Measurements from ENCODE around the gene VPS11. TPM values are rescaled to one million over a fixed set of nuclear protein-coding genes. Genes with fewer than 3 reads are reported as not detected.

The VPS11 gene
- total RNA-seq, 1 experiment from 2014 or later, result 11.1 TPM

DNA sequence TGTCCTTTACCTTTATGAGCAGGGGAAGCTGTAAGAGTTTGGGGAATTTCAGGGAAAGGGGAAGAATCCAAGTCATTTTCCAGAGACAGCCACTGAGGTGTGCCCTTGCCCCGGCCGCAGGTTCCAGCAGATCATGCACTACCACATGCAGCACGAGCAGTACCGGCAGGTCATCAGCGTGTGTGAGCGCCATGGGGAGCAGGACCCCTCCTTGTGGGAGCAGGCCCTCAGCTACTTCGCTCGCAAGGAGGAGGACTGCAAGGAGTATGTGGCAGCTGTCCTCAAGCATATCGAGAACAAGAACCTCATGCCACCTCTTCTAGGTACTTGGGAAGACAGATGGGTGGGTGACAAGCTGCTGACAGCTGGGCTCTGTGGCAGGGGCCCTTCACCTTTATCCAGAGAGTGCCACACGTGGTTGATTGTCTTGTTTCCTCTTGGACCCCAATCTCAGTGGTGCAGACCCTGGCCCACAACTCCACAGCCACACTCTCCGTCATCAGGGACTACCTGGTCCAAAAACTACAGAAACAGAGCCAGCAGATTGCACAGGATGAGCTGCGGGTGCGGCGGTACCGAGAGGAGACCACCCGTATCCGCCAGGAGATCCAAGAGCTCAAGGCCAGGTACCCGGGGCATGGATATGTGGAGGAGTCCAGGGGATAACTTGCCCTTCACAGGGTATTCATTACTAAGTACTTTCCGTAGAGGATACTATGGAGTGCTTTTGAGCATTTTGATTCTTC, 11.2 kb downstream of the VPS11 start:
- DNase-seq (ENCODE audit: extremely low read depth, low read depth), result no peak

- no peak for DNase-seq (ENCODE audit: extremely low read depth, low read depth)
Observed at GRCh38 chr11:119081682-119082260, 14.2 kb downstream of the VPS11 start.

DNA sequence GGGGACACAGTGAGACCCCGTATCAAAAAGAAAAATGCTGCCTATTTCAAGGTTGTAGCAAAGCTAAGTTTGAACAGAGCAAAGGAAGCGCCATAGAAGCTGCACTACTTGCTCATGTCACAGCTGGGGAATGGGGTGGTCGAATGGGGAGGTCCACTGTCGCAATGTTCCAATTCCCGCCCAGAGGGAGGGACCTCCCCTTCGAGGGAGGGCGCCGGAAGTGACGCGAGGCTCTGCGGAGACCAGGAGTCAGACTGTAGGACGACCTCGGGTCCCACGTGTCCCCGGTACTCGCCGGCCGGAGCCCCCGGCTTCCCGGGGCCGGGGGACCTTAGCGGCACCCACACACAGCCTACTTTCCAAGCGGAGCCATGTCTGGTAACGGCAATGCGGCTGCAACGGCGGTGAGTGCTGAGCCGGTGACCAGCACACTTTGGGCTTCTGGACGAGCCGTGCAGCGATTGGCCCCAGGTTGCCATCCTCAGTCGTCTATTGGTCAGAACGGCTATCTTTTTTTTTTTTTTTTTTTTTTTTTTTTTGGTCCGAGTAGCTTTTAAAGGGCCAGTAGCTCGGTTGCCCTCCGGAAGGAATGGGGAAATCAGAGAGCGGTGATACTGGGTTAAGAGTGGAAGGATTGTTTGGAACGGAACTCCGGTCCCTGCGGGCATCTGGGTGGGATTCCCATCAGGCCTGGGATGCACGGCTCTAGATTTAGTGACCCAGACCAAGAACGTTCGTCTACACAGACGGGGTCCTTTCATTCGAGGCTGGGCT, 17.2 kb downstream of the VPS11 start, which contains the start of gene HMBS:
TSS of gene HMBS (plus strand) at position 219 of the 774 bp plus-strand sequence. CDS start at position 372, 153 bp downstream.
- DNase-seq (ENCODE audit: extremely low read depth, low read depth), result peak; percentile 82

DNA sequence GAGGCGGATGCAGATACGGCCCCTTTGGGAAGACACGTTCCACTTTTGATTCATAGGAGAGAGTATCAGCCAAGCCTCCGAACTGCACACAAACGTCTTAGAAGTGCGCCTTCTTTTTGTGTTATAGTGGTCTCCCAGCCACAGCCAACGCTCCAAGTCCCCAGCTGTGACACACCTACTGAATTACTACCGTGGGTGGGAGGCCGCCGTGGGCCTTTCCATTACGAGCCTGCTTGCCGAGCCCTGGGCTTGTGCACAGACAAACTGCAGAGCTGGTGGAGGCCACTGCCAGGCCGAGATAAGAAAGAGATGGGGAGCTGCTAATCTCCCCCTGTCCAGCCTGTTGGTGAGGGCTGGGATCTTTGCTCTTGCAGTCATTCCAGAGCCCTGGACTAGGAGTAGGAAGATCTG, 17.8 kb downstream of the VPS11 start:
- DNase-seq (ENCODE audit: extremely low read depth, low read depth), result no peak

DNA sequence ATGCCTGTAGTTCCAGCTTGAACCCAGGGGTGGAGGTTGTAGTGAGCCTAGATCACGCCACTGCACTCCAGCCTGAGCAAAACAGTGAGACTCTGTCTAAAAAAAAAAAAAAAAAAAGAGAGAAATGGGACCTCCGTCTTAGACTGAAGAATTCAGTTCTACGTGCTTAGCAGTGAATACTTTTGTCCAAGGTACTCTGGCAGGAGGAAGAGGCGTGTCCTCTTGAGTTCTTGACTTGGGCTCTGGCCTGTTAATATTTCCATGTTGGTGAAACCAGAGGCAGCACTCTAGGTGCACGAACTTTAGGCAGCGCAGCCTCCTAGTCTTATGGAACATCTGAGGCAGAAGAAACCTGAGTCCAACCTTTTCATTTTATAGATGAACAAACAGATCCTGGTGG, 19.5 kb downstream of the VPS11 start:
- DNase-seq (ENCODE audit: extremely low read depth, low read depth), result no peak

DNA sequence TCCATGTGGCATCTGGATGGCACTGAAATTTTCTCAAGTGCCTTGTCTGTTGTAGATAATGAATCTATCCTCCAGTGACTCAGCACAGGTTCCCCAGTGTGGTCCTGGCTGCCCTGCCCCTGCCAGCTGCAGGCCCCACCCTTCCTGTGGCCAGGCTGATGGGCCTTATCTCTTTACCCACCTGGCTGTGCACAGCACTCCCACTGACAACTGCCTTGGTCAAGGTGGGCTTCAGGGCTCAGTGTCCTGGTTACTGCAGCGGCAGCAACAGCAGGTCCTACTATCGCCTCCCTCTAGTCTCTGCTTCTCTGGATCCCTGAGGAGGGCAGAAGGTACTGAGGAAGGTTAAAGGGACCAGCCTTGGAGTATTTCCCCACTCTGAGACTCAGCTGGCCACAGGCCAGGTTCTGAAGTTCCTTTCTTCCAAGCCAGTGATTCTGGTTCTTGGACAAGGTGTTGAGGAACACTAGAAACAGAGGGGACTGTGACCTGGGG, 20.2 kb downstream of the VPS11 start:
- DNase-seq (ENCODE audit: extremely low read depth, low read depth), result no peak

GRCh38 chr11:119088406-119088805, 20.8 kb downstream of the VPS11 start:
- no peak for DNase-seq (ENCODE audit: extremely low read depth, low read depth)

- no peak for DNase-seq (ENCODE audit: extremely low read depth, low read depth)
Observed at GRCh38 chr11:119089319-119089718, 21.7 kb downstream of the VPS11 start.

DNA sequence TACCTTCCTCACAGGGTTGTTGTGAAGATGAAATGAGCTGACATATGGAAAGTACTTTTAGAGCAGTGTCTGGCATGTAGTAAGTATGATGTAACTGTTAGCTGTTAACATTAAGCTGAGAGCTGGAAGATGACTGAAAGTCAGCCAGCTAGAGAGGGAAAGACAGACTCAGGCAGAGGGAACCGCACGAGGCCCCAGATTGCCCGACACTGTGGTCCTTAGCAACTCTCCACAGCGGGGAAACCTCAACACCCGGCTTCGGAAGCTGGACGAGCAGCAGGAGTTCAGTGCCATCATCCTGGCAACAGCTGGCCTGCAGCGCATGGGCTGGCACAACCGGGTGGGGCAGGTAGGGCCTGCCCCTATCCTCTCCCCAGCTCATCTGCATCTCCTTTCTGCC, 23.6 kb downstream of the VPS11 start:
- no peak for DNase-seq (ENCODE audit: extremely low read depth, low read depth)

DNA sequence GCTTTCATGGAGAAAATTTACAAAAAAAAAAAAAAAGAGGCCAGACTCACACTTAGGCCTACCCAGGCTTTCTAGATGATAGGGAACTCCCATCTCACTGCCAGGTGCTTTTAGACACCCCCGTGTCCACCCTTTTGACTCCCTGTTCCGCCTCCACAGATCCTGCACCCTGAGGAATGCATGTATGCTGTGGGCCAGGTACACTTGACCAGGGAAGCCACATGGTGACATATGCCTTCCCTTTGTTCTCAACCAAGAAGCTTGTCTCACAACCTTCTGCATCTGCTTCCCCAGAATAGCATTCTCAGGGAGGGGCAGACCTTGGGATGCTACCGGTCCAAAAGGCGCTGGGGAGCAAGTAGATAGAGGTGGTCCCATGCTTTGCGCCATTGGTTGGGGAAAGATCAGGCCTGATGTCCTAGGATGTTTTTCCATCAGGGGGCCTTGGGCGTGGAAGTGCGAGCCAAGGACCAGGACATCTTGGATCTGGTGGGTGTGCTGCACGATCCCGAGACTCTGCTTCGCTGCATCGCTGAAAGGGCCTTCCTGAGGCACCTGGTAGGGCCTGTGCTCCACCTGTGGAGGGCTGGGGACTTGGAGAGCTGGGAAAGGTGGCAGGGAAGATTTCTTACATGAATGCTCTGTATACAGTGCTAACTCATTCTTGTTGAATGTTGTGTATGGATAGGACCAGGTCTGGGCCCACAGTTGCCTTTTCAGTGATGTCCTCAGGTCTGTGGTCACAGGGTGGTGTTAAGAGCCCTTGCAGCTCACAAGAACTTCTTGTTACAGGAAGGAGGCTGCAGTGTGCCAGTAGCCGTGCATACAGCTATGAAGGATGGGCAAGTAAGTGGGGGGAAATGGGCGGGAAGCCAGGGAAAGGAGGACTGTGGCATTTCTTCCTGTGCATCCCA, 24.6 kb downstream of the VPS11 start:
- no peak for DNase-seq (ENCODE audit: extremely low read depth, low read depth)

DNA sequence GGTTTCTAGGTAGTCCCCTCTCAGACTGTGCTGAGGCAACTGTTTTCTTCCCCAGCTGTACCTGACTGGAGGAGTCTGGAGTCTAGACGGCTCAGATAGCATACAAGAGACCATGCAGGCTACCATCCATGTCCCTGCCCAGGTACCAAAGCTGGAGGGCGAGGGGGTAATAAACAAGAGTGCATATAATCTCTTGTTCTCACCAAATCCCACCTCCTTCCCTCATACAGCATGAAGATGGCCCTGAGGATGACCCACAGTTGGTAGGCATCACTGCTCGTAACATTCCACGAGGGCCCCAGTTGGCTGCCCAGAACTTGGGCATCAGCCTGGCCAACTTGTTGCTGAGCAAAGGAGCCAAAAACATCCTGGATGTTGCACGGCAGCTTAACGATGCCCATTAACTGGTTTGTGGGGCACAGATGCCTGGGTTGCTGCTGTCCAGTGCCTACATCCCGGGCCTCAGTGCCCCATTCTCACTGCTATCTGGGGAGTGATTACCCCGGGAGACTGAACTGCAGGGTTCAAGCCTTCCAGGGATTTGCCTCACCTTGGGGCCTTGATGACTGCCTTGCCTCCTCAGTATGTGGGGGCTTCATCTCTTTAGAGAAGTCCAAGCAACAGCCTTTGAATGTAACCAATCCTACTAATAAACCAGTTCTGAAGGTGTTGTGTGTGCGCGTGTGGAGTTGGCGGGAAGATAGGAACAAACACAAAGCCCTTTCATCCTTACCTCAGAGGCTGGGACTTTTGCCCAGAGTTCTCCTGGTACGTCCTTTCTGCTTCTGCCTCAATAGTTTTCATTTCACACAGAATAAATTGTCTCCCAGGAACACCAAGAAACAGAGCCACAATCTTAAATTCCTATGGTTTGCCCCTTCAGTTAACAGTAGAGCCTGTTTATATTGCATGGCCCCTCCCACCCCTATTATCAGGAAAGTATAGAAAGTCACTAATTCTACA, 25.5 kb downstream of the VPS11 start:
- DNase-seq (ENCODE audit: extremely low read depth, low read depth), result no peak

DNA sequence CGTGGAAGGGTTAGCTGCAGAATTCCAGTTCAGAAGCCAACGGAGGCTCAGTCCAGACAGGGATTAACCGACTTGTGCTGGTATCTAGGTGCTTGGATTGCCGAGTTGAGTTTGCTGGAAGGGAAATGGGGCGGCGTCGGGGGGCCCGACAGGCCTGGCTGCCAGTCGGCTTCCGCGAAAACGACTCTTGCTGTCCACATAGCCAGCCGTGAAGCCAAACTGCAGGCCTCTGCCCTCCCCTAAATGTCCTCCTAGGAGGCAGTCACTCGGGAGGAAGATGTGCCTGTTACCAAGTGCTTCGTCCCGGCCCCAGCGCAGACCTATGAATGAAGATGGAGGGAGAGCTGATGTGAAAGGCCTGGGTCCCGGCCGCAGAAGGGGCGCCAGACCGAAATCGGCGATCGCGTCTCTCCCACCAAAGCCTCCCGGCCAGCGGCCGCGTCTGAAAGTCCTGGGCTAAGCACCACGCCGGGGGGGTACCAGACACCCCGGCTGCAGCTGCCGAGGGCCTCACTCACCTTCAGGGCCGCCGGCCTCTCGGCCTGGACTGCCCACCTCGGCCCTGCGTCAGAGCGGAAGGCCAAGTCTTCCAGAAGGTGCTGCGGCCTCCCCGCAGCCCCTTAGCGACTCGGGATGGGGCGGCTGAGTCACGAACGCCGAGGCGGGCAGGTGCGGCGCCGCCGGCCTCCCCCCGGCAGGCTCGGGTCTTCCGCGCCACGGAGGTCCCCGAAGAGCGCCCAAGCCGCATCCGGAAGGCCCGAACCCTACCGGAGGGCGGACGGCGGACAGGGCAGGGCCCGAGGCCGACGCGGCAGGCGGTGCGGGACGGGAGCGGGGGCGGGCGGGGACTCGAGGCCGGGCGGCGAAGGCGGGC, 26.6 kb downstream of the VPS11 start:
- no peak for DNase-seq (ENCODE audit: extremely low read depth, low read depth)

- peak; percentile 68 for DNase-seq (ENCODE audit: extremely low read depth, low read depth)
Observed at GRCh38 chr11:119094816-119095065, 27.1 kb downstream of the VPS11 start.

GRCh38 chr11:119095066-119095880, 27.7 kb downstream of the VPS11 start:
- DNase-seq (ENCODE audit: extremely low read depth, low read depth), result peak; percentile 99

DNA sequence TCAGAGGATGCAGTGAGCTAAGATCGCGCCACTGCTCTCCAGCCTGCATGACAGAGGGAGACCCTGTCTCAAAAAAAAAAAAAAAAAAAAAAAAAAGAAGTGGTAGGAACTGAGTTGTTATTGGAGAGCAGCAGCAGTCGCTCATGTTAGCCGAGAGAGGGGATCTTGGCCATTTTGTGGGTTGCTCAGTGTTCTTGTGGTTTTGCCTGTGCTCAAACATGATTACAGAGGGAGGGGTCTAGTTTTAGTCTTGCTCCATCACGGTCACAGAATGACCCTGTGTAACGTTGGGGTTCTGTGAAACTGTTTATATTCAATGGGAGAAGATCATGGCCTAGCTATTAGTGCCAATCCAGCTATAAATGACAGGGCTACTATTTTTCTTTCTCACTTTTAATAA, 32.1 kb downstream of the VPS11 start:
- no peak for DNase-seq (ENCODE audit: extremely low read depth, low read depth)

DNA sequence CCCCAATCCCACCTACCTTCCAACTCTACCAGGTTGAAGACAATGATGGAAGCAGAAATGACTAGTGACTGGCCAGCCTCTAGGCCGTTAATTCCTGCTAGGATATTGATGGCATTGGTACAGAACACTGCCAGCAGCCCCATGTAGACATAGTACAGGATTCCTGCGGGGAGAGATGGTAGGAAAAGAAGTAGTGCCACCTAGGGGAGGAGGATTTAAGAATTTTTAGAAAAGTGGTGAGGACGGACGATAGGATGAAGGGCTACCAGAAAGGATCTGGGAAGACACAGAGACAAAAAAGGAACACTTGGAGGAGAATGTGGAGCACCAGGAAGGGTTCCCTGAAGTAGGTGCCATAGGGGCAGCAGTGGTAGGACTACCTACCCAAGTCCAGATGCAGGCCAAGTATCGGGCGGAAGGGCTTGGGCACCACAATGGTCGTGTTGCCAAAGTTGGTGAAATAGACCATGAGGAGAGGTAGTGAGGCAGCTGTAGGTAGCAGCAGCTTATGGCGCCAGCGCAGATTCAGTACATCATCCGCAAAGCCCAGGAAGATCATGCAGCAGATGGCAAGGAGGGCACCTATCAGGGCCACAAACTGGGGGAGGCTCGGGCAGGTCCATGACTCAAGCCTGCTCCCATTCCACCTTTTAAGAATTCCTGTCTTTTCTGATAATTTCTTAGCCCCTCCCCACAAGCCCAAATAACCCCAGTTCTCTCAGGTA, 32.8 kb downstream of the VPS11 start:
- DNase-seq (ENCODE audit: extremely low read depth, low read depth), result peak; percentile 46
